ENCODE results near the gene RND1. TPM values are rescaled to one million over a fixed set of nuclear protein-coding genes. Genes with fewer than 3 reads are reported as not detected.
A peak's percentile ranks its signal among the peaks of the same experiment; 100 is the strongest.

The RND1 gene
- total and polyA plus RNA-seq, 2 of the 8 experiments (the other 6 are each of a cell fraction or from before 2014, with no cell fraction given): 15.8 to 17.1 TPM

- FAIRE-seq: no peak
- Histone ChIP-seq H2AFZ (ENCODE audit: low read length) (peak overlapping the region; percentile 31), H3K36me3 (ENCODE audit: control insufficient read depth in 2 of 4, insufficient read depth in 4 of 4, low read length in 3 of 4) (no peaks in the 10 kb centered on the region), H3K4me1 (replicated peaks in 1 of 4; ENCODE audit: control insufficient read depth in 3 of 4, insufficient read depth in 4 of 4, low read length in 3 of 4) (peaks cover 0 to 21% (median 14%) of the 10 kb centered on the region in 4 experiments; a peak in 6 of 7 replicates), H3K9ac (replicated peaks in 1 of 4; ENCODE audit: extremely low read depth in 1 of 4, low read depth in 3 of 4, low read length in 3 of 4) (no peak overlapping the region; a peak in 1 of 7 replicates), H3K23me2 (ENCODE audit: low read depth, low read length) (peaks cover 28% of the 10 kb centered on the region; the same call in 1 of the 2 replicates), H4K5ac (ENCODE audit: insufficient read length, low read depth, low read length) (no peak overlapping the region), H3K79me1 (ENCODE audit: low read depth, low read length) (no peaks in the 10 kb centered on the region), H3K79me2 (ENCODE audit: control insufficient read depth in 1 of 2, insufficient read depth in 2 of 2, low read length in 2 of 2) (no peaks in the 10 kb centered on the region), H3K4me3 (ENCODE audit: extremely low read depth in 1 of 4, insufficient read depth in 2 of 4, low read depth in 3 of 4, low read length in 4 of 4) (peak overlapping the region; percentile 59 to 94 (median 88)), H2BK20ac (ENCODE audit: low read length) (no peak overlapping the region), H3K9me3 (ENCODE audit: insufficient read depth in 2 of 2, low read depth in 1 of 2, low read length in 1 of 2) (no peaks in the 10 kb centered on the region), H2BK5ac (ENCODE audit: low read depth, low read length) (0 out of 2 replicates have a peak overlapping the region, but pooled peaks have one; percentile 16), H4K8ac (ENCODE audit: extremely low read depth, insufficient read depth, low read length) (no peak overlapping the region), H3K14ac (ENCODE audit: insufficient read length) (no peak overlapping the region), H2BK120ac (replicated peaks; ENCODE audit: low read depth, low read length) (no peak overlapping the region), H3K56ac (replicated peaks; ENCODE audit: insufficient read length, low read depth, low read length) (no peak overlapping the region), H2BK15ac (ENCODE audit: low read length) (no peak overlapping the region), H3K4me2 (ENCODE audit: insufficient read depth in 1 of 2, low read depth in 2 of 2, low read length in 2 of 2) (peak overlapping the region; percentile 86 to 96), H3K23ac (ENCODE audit: insufficient read length) (no peak overlapping the region), H4K20me1 (replicated peaks in 1 of 2; ENCODE audit: control insufficient read depth in 1 of 2, insufficient read depth in 2 of 2, low read length in 2 of 2) (peaks cover 0 to 3% of the 10 kb centered on the region in 2 experiments), H3K27ac (ENCODE audit: low read depth, low read length) (no peak overlapping the region), H2AK5ac (ENCODE audit: low read depth, low read length) (no peak overlapping the region), H2BK12ac (ENCODE audit: low read depth, low read length) (no peak overlapping the region), H3K4ac (replicated peaks; ENCODE audit: insufficient read length, low read depth, low read length) (no peak overlapping the region), H3K27me3 (replicated peaks in 1 of 4; ENCODE audit: control insufficient read depth in 3 of 4, extremely low read depth in 1 of 4, insufficient read depth in 3 of 4, low read length in 3 of 4) (peaks cover 17 to 44% (median 36%) of the 10 kb centered on the region in 4 experiments), H3K18ac (ENCODE audit: extremely low read depth, low read length) (peak overlapping the region; percentile 60; the same call in 1 of the 2 replicates), H4K91ac (replicated peaks; ENCODE audit: insufficient read length, low read length) (no peak overlapping the region)
- ChIA-PET POLR2A (ENCODE audit: partially characterized antibody) (interaction anchor here (0.6 to 5.5 kb wide), 6 partner anchors 17 to 77 kb away, joined by 3 to 23 read pairs (median 4); partner anchors contain the start of genes ADCY6 and DDX23), CTCF (ENCODE audit: partially characterized antibody) (interaction anchor here (0.7 to 12.1 kb wide), 20 partner anchors 9 to 164 kb away, joined by 3 to 121 read pairs (median 8); partner anchors contain the start of genes DDX23 and WNT1)
- peak in 1 of 2 experiments; percentile 82 for DNase-seq (ENCODE audit: low read depth in 1 of 2, low spot score in 2 of 2)
- whole genome bisulfite sequencing, 2 experiments (ENCODE audit: extremely low coverage in 1 of 2, insufficient coverage in 1 of 2, insufficient read length in 1 of 2, insufficient replicate concordance in 2 of 2, low coverage in 1 of 2, low lambda C conversion rate in 2 of 2, missing lambda C conversion rate in 1 of 2): 2% methylated on average over 14 of the region's 18 CpGs; no CpG with 5 or more reads in 1 of the 2 experiments
- TF ChIP-seq EP300 (IDR thresholded peaks at IDR 0.05; ENCODE audit: borderline replicate concordance in 1 of 2, low read depth in 2 of 2, low read length in 2 of 2): peak in 1 of 2 experiments; percentile 76; a peak in 1 of 3 replicates
- no peak for TF ChIP-seq SP2 (IDR thresholded peaks at IDR 0.05; ENCODE audit: low read length)
- TF ChIP-seq TBP (IDR thresholded peaks at IDR 0.05; ENCODE audit: low read depth, low read length): no peak
- TF ChIP-seq RBBP5 (IDR thresholded peaks at IDR 0.05; ENCODE audit: borderline replicate concordance, low read depth, low read length): peak; percentile 47; the same call in 1 of the 2 replicates
- TF ChIP-seq SIN3A (conservative IDR thresholded peaks at IDR 0.05 in 1 of 2, IDR thresholded peaks at IDR 0.05 in 1 of 2; ENCODE audit: low read depth in 1 of 2, low read length in 2 of 2): peak in 1 of 2 experiments; percentile 48; a peak in 2 of 4 replicates
- no peak for TF ChIP-seq MAX (IDR thresholded peaks at IDR 0.05)
- no peak for TF ChIP-seq CBX5 (IDR thresholded peaks at IDR 0.05; ENCODE audit: low read depth, low read length)
These were observed 52.0 kb downstream of the RND1 start for GRCh38 chr12:48813465-48814261.
